Measurements from ENCODE around the gene MRPL14. TPM values are rescaled to one million over a fixed set of nuclear protein-coding genes. Genes with fewer than 3 reads are reported as not detected.
A peak's percentile ranks its signal among the peaks of the same experiment; 100 is the strongest.
"Not testable (repeated sequence)": the region's sequence is repeated elsewhere in the genome, so short reads cannot be mapped to it uniquely, and the experiment has no call there.

The MRPL14 gene
- polyA plus RNA-seq, 1 donor, result 51.4 TPM

GRCh38 chr6:44151348-44152108 is 24.3 kb upstream of the MRPL14 start:
- WGBS (ENCODE audit: insufficient coverage, low lambda C conversion rate), result no CpG with 5 or more reads among the region's 31 CpGs
- DNase-seq, result peak; percentile 59 to 71
- Histone ChIP-seq H3K9me3 (ENCODE audit: control insufficient read depth, low read depth, low read length) (no peaks in the 10 kb centered on the region), H3K4me1 (ENCODE audit: control insufficient read depth, insufficient read depth, low read length) (peaks cover 19% of the 10 kb centered on the region), H3K27me3 (ENCODE audit: control insufficient read depth, insufficient read depth, low read length) (no peaks in the 10 kb centered on the region), H3K4me3 (ENCODE audit: low read length) (no peak overlapping the region), H3K27ac (ENCODE audit: low read length) (no peak overlapping the region), H3K36me3 (ENCODE audit: control insufficient read depth, insufficient read depth, low read length) (peaks cover 51% of the 10 kb centered on the region)

- no peak overlapping the region for H3K27ac ChIP-seq (ENCODE audit: low read length)
- H3K27me3 ChIP-seq (ENCODE audit: control insufficient read depth, insufficient read depth, low read length), result no peaks in the 10 kb centered on the region
- peaks cover 59% of the 10 kb centered on the region for H3K36me3 ChIP-seq (ENCODE audit: control insufficient read depth, insufficient read depth, low read length)
- DNase-seq, result no peak
- no CpG with 5 or more reads among the region's 3 CpGs for WGBS (ENCODE audit: insufficient coverage, low lambda C conversion rate)
- H3K9me3 ChIP-seq (ENCODE audit: control insufficient read depth, low read depth, low read length), result no peaks in the 10 kb centered on the region
- H3K4me1 ChIP-seq (ENCODE audit: control insufficient read depth, insufficient read depth, low read length), result peaks cover 9% of the 10 kb centered on the region
- H3K4me3 ChIP-seq (ENCODE audit: low read length), result no peak overlapping the region
These were observed 23.2 kb upstream of the MRPL14 start for GRCh38 chr6:44150317-44150917.

- Histone ChIP-seq H3K36me3 (ENCODE audit: control insufficient read depth, insufficient read depth, low read length) (peaks cover 61% of the 10 kb centered on the region), H3K4me3 (ENCODE audit: low read length) (no peak overlapping the region), H3K4me1 (ENCODE audit: control insufficient read depth, insufficient read depth, low read length) (peaks cover 3% of the 10 kb centered on the region), H3K27me3 (ENCODE audit: control insufficient read depth, insufficient read depth, low read length) (no peaks in the 10 kb centered on the region), H3K9me3 (ENCODE audit: control insufficient read depth, low read depth, low read length) (no peaks in the 10 kb centered on the region), H3K27ac (ENCODE audit: low read length) (no peak overlapping the region)
- WGBS (ENCODE audit: insufficient coverage, low lambda C conversion rate), result no CpG with 5 or more reads among the region's 7 CpGs
- no peak for DNase-seq
These were observed 22.2 kb upstream of the MRPL14 start for GRCh38 chr6:44149369-44150012.

GRCh38 chr6:44148306-44148705 is 21.1 kb upstream of the MRPL14 start:
- no CpG with 5 or more reads among the region's 9 CpGs for WGBS (ENCODE audit: insufficient coverage, low lambda C conversion rate)
- no peak overlapping the region for H3K4me3 ChIP-seq (ENCODE audit: low read length)
- peaks cover 59% of the 10 kb centered on the region for H3K36me3 ChIP-seq (ENCODE audit: control insufficient read depth, insufficient read depth, low read length)

GRCh38 chr6:44147256-44147655 is 20.0 kb upstream of the MRPL14 start:
- Histone ChIP-seq H3K36me3 (ENCODE audit: control insufficient read depth, insufficient read depth, low read length) (peaks cover 57% of the 10 kb centered on the region), H3K4me1 (ENCODE audit: control insufficient read depth, insufficient read depth, low read length) (no peaks in the 10 kb centered on the region), H3K9me3 (ENCODE audit: control insufficient read depth, low read depth, low read length) (no peaks in the 10 kb centered on the region), H3K4me3 (ENCODE audit: low read length) (no peak overlapping the region), H3K27me3 (ENCODE audit: control insufficient read depth, insufficient read depth, low read length) (no peaks in the 10 kb centered on the region), H3K27ac (ENCODE audit: low read length) (no peak overlapping the region)
- no peak for DNase-seq
- WGBS (ENCODE audit: insufficient coverage, low lambda C conversion rate), result no CpG with 5 or more reads among the region's 7 CpGs

More at GRCh38 chr6:44148306-44148705, 21.1 kb upstream of the MRPL14 start:
- Histone ChIP-seq H3K4me1 (ENCODE audit: control insufficient read depth, insufficient read depth, low read length) (peaks cover 3% of the 10 kb centered on the region), H3K9me3 (ENCODE audit: control insufficient read depth, low read depth, low read length) (no peaks in the 10 kb centered on the region), H3K27me3 (ENCODE audit: control insufficient read depth, insufficient read depth, low read length) (no peaks in the 10 kb centered on the region), H3K27ac (ENCODE audit: low read length) (no peak overlapping the region)
- no peak for DNase-seq

GRCh38 chr6:44146685-44147084 is 19.4 kb upstream of the MRPL14 start:
- WGBS (ENCODE audit: insufficient coverage, low lambda C conversion rate), result 93% methylated on average over 3 of the region's 10 CpGs
- Histone ChIP-seq H3K9me3 (ENCODE audit: control insufficient read depth, low read depth, low read length) (no peaks in the 10 kb centered on the region), H3K36me3 (ENCODE audit: control insufficient read depth, insufficient read depth, low read length) (peaks cover 57% of the 10 kb centered on the region), H3K4me3 (ENCODE audit: low read length) (no peak overlapping the region), H3K4me1 (ENCODE audit: control insufficient read depth, insufficient read depth, low read length) (no peaks in the 10 kb centered on the region), H3K27me3 (ENCODE audit: control insufficient read depth, insufficient read depth, low read length) (no peaks in the 10 kb centered on the region), H3K27ac (ENCODE audit: low read length) (no peak overlapping the region)
- DNase-seq, result no peak

GRCh38 chr6:44145839-44146238 is 18.6 kb upstream of the MRPL14 start:
- no peak overlapping the region for H3K4me3 ChIP-seq (ENCODE audit: low read length)
- H3K36me3 ChIP-seq (ENCODE audit: control insufficient read depth, insufficient read depth, low read length), result peaks cover 65% of the 10 kb centered on the region
- no peaks in the 10 kb centered on the region for H3K4me1 ChIP-seq (ENCODE audit: control insufficient read depth, insufficient read depth, low read length)
- no peak overlapping the region for H3K27ac ChIP-seq (ENCODE audit: low read length)
- no peaks in the 10 kb centered on the region for H3K27me3 ChIP-seq (ENCODE audit: control insufficient read depth, insufficient read depth, low read length)
- no peak for DNase-seq
- H3K9me3 ChIP-seq (ENCODE audit: control insufficient read depth, low read depth, low read length), result no peaks in the 10 kb centered on the region

GRCh38 chr6:44144536-44144935 is 17.3 kb upstream of the MRPL14 start:
- H3K27me3 ChIP-seq (ENCODE audit: control insufficient read depth, insufficient read depth, low read length); H3K4me3 ChIP-seq (ENCODE audit: low read length); H3K4me1 ChIP-seq (ENCODE audit: control insufficient read depth, insufficient read depth, low read length); H3K27ac ChIP-seq (ENCODE audit: low read length); H3K9me3 ChIP-seq (ENCODE audit: control insufficient read depth, low read depth, low read length); DNase-seq: not testable (repeated sequence)
- peaks cover 75% of the 10 kb centered on the region for H3K36me3 ChIP-seq (ENCODE audit: control insufficient read depth, insufficient read depth, low read length)
- WGBS (ENCODE audit: insufficient coverage, low lambda C conversion rate), result no CpG with 5 or more reads among the region's 3 CpGs

GRCh38 chr6:44143731-44144130 is 16.5 kb upstream of the MRPL14 start:
- no peaks in the 10 kb centered on the region for H3K4me1 ChIP-seq (ENCODE audit: control insufficient read depth, insufficient read depth, low read length)
- WGBS (ENCODE audit: insufficient coverage, low lambda C conversion rate), result no CpG with 5 or more reads among the region's 1 CpG
- H3K27ac ChIP-seq (ENCODE audit: low read length), result no peak overlapping the region
- peaks cover 75% of the 10 kb centered on the region for H3K36me3 ChIP-seq (ENCODE audit: control insufficient read depth, insufficient read depth, low read length)
- no peak for DNase-seq
- H3K4me3 ChIP-seq (ENCODE audit: low read length), result no peak overlapping the region
- H3K9me3 ChIP-seq (ENCODE audit: control insufficient read depth, low read depth, low read length), result no peaks in the 10 kb centered on the region
- H3K27me3 ChIP-seq (ENCODE audit: control insufficient read depth, insufficient read depth, low read length), result no peaks in the 10 kb centered on the region

GRCh38 chr6:44142835-44143234 is 15.6 kb upstream of the MRPL14 start:
- Histone ChIP-seq H3K27ac (ENCODE audit: low read length) (no peak overlapping the region), H3K27me3 (ENCODE audit: control insufficient read depth, insufficient read depth, low read length) (no peaks in the 10 kb centered on the region), H3K4me1 (ENCODE audit: control insufficient read depth, insufficient read depth, low read length) (no peaks in the 10 kb centered on the region), H3K4me3 (ENCODE audit: low read length) (no peak overlapping the region), H3K36me3 (ENCODE audit: control insufficient read depth, insufficient read depth, low read length) (peaks cover 69% of the 10 kb centered on the region), H3K9me3 (ENCODE audit: control insufficient read depth, low read depth, low read length) (no peaks in the 10 kb centered on the region)
- WGBS (ENCODE audit: insufficient coverage, low lambda C conversion rate), result no CpG with 5 or more reads among the region's 1 CpG
- no peak for DNase-seq

Data from large intestine (tissue), 3 donors.